ENCODE measurements around the gene ATP8A2. TPM values are rescaled to one million over a fixed set of nuclear protein-coding genes. Genes with fewer than 3 reads are reported as not detected.

Gene ATP8A2
- total RNA-seq, 1 donor from 2014 or later, result 0.27 TPM

GRCh38 chr13:25659091-25659795, 287.5 kb downstream of the ATP8A2 start:
- Histone ChIP-seq H3K27ac (replicated peaks) (no peak overlapping the region), H3K4me1 (no peaks in the 10 kb centered on the region), H3K9me3 (replicated peaks) (no peaks in the 10 kb centered on the region), H3K4me3 (no peak overlapping the region), H3K36me3 (no peaks in the 10 kb centered on the region), H3K27me3 (ENCODE audit: low read depth) (peaks cover 16% of the 10 kb centered on the region)
- no peak for TF ChIP-seq CTCF (IDR thresholded peaks at IDR 0.05; ENCODE audit: borderline replicate concordance)
- DNase-seq, result no peak
- intact Hi-C loops (cut with micrococcal nuclease), result no loop called here

GRCh38 chr13:25660996-25661395, 289.2 kb downstream of the ATP8A2 start:
- Histone ChIP-seq H3K36me3 (no peaks in the 10 kb centered on the region), H3K4me1 (no peaks in the 10 kb centered on the region), H3K4me3 (no peak overlapping the region), H3K27me3 (ENCODE audit: low read depth) (peaks cover 3% of the 10 kb centered on the region), H3K9me3 (replicated peaks) (no peaks in the 10 kb centered on the region), H3K27ac (replicated peaks) (no peak overlapping the region)
- no peak for DNase-seq
- no peak for TF ChIP-seq CTCF (IDR thresholded peaks at IDR 0.05; ENCODE audit: borderline replicate concordance)
- intact Hi-C loops (cut with micrococcal nuclease), result no loop called here

- H3K4me3 ChIP-seq, result no peak overlapping the region
- H3K36me3 ChIP-seq, result no peaks in the 10 kb centered on the region
- no peaks in the 10 kb centered on the region for H3K27me3 ChIP-seq (ENCODE audit: low read depth)
- H3K27ac ChIP-seq (replicated peaks), result no peak overlapping the region
- peaks cover 6% of the 10 kb centered on the region for H3K9me3 ChIP-seq (replicated peaks)
- H3K4me1 ChIP-seq, result no peaks in the 10 kb centered on the region
- no peak for TF ChIP-seq CTCF (IDR thresholded peaks at IDR 0.05; ENCODE audit: borderline replicate concordance)
- DNase-seq, result no peak
- intact Hi-C loops (cut with micrococcal nuclease), result no loop called here
Measured at GRCh38 chr13:25662516-25662915, 290.7 kb downstream of the ATP8A2 start.

GRCh38 chr13:25668345-25668744, 296.6 kb downstream of the ATP8A2 start:
- peaks cover 38% of the 10 kb centered on the region for H3K9me3 ChIP-seq (replicated peaks)
- H3K4me3 ChIP-seq, result no peak overlapping the region
- H3K27me3 ChIP-seq (ENCODE audit: low read depth), result peaks cover 5% of the 10 kb centered on the region
- no peaks in the 10 kb centered on the region for H3K4me1 ChIP-seq
- H3K36me3 ChIP-seq, result no peaks in the 10 kb centered on the region
- no peak overlapping the region for H3K27ac ChIP-seq (replicated peaks)
- no peak for DNase-seq
- intact Hi-C loops (cut with micrococcal nuclease), result no loop called here
- no peak for TF ChIP-seq CTCF (IDR thresholded peaks at IDR 0.05; ENCODE audit: borderline replicate concordance)

- DNase-seq, result no peak
Measured at GRCh38 chr13:25673711-25674110, 301.9 kb downstream of the ATP8A2 start.

More at GRCh38 chr13:25673711-25674110, 301.9 kb downstream of the ATP8A2 start:
- no peaks in the 10 kb centered on the region for H3K4me1 ChIP-seq
- intact Hi-C loops (cut with micrococcal nuclease), result no loop called here
- peaks cover 21% of the 10 kb centered on the region for H3K9me3 ChIP-seq (replicated peaks)
- peaks cover 29% of the 10 kb centered on the region for H3K27me3 ChIP-seq (ENCODE audit: low read depth)
- H3K4me3 ChIP-seq, result no peak overlapping the region
- no peaks in the 10 kb centered on the region for H3K36me3 ChIP-seq
- TF ChIP-seq CTCF (IDR thresholded peaks at IDR 0.05; ENCODE audit: borderline replicate concordance), result no peak
- no peak overlapping the region for H3K27ac ChIP-seq (replicated peaks)

All from left ventricle myocardium inferior (tissue), 1 donor.